Stimulated activated CD4-positive, alpha-beta T cell treated with anti-CD3 and anti-CD28 coated beads, Interleukin-4, amount 100 ng/mL, for 24 hours (primary cell): ENCODE results near the gene CBFA2T3.

ENCODE experiments used
- DNase-seq: peaks from one replicate; pipeline ENCODE4 v3.0.0-alpha.2; 2020

Gene CBFA2T3

GRCh38 chr16:88974080-88974915 is 2.7 kb downstream of the CBFA2T3 start:
- DNase-seq: no peak

- DNase-seq: no peak
Observed at GRCh38 chr16:88973415-88974050, 3.5 kb downstream of the CBFA2T3 start.

DNA sequence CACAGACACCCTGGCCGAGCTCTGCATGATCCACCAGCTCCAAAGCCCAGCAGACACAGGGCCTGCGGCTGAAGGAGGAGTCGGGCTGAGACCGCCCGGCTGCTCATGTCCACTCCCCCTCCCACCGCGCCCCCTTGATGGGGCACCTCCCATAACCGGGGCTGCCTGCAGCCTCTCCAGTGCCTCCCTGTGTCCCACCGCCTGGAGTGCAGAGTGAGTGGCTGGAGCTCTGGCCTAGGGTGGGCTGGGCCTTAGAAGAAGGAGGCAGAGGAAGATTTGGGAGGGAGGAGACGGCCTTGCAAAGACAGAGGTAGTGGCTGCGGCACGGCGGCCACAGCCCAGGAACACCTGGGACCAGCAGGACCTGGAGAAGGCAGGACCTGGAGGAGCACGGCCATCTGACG is 4.0 kb downstream of the CBFA2T3 start:
- DNase-seq: no peak

DNA sequence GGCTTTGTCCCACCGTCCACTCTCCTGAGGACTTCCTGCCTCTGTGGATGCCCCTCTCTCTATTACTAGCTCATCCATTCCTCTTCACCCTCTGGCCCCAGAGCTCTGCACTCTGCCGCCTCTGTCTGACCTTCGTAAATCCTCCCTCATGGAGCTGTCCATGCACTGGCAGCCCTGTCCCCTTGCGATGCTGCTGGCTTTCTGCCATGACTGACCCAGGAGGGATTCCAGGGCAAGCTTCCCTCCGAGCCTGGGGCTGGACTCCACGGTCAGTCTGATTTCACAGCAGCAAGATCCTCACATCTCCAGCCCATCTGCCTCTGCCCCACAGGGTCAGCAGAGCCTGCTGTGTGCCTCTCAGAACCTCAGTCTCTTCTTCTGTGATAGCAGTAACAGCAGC is 4.7 kb downstream of the CBFA2T3 start:
- DNase-seq: no peak

GRCh38 chr16:88971371-88972097 is 5.5 kb downstream of the CBFA2T3 start:
- DNase-seq: no peak

GRCh38 chr16:88970539-88971065 is 6.4 kb downstream of the CBFA2T3 start:
- DNase-seq: no peak

DNA sequence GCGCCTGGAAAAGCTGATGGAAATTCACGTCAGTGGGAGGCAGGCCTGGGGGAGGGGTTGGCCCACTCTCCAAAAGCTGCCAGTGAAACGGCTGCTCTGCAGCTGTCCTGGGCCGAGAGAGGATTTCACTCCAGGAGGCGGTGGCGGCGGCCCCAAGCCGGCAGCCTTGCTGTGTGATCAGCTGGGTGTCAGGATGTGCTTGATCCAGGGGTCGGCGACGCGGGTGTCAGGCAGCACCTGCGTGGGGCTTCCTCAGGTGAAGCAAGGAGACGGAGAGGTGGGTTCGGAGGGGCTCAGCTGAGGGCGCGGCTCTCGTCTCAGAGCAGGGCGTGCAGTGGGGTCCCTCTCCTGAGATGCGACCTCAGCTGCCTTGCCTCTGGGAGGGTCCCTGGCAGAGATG is 7.0 kb downstream of the CBFA2T3 start:
- no peak for DNase-seq

DNA sequence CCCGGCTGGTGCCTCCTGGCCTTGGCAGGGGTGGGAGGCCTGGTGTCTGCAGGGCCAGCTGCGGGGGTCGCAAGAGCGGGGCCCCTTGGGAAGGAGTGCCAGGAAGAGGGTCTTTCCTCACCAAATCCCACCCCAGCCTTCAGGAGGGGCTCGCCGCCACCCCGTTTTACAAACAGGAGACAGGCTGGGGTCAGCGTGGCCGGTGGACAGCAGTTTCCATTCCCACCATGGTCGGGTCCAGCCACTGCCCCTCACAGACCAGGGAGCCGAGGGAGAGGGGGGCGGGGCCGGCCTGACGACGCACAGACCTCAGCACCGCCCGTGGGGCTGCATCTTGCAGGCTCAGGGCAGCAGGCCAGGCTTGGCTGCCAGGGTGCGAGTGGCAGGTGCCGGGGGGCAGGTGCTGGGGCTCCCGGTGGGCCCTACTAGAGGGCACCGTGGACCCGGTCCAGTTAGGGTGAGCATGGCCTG is 7.6 kb downstream of the CBFA2T3 start:
- DNase-seq: no peak

DNA sequence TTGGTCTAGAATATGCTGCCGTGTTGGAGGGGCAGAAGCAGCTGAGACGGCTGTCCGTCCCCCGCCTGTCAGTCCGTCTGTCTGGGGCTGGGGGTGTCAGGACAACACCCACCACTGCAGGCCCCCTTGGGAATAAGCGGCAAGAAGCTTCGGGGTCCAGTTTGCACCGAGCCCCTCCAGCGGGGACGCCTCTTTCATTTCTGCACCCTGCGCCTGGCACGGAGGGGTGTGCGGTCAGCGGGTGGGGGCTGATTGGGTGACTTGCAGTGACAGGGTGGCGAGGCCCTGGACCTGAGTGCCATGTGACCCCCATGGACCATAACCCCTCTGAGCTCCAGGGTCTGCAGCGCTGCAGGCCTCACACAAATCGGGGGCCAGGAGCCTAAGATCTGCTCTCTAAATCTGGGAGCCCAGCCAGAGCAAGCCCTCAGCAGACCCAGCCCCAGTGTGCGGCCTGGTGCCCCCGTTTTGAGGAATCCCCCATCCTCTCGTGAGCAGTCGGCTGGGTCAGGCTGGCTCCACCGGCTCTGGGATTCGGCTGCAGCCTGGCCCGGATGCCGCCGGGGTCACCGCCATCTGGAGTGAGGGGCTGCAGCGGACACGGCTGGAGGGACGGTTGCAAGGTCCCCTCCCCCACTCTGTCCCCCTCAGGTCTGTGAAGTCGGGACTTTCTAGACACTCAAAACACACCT is 8.3 kb downstream of the CBFA2T3 start:
- DNase-seq: no peak

DNA sequence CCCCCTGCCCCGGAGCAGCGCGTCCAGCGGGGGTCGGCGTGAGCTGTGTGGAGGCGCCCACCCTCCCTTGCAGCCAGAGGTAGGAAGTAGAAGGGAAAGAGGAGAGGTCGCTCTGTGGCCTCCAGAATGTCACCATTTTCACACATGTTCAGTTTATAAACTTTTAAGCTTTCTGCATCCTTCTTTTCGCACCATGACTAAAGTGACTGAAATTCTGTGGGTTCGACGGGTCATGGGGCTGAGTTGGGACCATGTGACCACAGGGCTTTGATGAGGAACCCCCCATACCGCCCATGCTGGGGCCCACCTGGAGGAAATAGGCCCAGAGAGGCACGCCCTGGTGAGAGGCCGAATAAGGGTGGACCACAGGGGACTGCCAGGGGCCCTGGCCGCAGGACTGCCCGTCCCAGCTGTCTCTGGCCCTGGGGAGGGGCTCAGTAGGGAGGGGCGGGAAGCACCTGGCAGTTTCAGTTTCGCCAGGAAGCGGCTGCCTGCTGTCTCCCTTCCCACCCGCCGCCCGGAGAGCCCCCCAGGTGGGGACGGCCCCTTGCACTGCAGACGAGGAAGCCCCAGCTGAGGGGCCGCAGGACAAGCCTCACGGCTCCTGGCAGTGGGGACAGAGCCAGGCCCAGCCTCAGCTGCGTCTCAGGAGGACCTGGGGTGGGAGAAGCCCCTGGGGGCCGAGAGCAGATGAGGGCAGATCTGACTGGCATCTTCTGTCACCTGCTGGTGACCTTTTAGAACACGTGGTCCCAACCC is 9.0 kb downstream of the CBFA2T3 start:
- no peak for DNase-seq

DNA sequence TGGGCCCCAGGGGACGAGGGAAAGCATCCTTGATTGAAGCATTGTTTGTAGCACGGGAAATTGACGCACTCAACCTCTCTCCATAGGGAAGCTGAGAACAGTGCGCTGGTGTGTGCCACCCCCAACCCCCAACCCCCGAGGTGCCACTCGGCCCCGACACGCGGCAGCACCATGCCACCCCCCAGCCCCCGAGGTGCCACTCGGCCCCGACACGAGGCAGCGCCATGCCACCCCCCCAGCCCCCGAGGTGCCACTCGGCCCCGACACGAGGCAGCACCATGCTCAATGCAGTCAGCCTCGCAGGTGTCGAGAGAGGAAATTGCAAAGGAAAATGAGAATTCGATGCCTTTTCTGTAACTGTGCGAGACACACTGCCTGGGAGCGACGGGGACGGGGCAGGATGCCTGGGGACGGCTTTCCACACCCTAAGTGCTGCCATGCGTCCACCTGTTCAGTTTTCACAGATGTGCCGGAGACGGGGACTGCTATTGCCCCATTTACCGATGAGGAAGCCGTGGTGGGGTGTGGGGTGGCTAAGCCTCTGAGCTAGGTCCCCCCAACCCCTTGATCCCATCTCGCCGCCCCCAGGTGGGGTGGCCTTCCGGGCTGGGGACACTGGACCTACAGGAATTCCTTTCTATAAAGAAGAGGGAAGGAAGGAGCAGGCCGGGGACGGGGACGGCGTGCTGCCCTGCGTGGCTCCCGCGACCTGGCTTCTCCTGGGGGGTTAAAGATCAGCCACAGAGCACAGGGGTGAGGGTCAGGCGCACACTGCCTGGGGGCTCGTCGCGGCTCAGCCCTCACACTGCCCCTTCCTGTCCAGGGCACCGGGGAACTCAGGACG is 9.8 kb downstream of the CBFA2T3 start:
- DNase-seq: no peak

DNA sequence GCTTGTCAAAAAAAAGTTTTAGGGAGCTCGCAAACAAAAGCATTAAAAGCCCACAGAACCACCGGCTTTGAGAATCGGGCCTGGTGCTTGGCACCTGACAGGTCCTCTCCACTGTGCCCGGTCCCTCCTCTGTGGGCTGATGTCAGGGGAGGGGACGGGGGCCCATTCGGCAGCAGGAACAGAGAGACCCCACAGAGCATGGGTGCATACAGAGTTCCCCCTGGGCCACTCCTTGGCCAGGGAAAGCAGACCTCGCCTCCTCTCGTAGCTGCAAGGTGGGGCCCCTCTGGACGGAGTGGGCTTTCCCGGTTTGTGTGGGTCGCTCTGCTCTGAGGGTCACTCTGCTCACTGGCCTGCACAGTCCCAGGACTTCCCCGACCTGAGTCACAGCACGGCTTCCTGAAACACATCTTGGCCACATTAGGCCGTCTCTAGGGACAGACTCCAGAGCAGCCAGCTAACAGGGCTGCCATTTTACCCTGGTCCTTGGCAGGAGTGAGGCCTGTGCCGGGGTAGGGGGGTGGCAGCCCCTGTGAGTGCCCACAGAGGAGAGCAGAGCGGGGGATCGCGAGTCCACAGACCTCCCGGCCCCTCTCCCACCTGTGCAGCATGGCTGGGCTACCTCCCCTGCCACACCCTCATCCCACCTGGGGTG is 11.1 kb downstream of the CBFA2T3 start:
- DNase-seq: no peak

DNA sequence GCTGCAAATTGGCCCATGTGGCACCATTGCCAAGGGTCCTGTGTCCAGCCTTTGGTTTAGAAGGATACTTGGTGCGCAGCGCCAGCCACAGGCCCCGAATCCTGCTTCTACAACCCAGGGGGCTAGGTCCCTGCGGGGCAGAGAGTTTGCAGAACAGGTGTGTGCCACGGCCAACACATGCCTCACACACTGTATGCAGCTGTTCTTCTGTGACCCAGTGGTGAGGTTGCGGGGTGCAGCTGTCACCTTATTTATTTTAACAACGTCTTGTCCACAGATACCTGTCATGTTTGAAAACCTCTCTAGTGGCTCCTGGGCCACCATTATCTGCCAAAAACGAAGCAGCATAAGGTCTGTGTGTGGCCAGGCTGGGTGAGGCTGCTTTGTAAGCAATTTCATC is 11.6 kb downstream of the CBFA2T3 start:
- DNase-seq: no peak

DNA sequence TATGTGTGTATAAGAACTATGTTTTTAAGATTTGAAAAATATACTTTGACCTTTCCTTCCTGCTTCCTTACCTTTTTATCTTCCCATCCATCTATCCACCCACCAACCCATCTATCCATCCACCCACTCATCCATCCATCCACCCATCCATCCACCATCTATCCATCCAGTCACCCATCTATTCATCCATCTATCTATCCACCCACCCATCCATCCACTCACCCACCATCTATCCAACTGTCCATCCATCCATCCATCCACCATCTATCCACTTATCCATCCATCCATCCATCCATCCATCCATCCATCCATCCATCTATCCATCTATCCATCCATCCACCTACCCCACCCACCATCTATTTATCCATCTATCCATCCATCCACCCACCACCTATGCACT is 12.4 kb downstream of the CBFA2T3 start:
- no peak for DNase-seq

GRCh38 chr16:88963583-88963982 is 13.4 kb downstream of the CBFA2T3 start:
- no peak for DNase-seq

DNA sequence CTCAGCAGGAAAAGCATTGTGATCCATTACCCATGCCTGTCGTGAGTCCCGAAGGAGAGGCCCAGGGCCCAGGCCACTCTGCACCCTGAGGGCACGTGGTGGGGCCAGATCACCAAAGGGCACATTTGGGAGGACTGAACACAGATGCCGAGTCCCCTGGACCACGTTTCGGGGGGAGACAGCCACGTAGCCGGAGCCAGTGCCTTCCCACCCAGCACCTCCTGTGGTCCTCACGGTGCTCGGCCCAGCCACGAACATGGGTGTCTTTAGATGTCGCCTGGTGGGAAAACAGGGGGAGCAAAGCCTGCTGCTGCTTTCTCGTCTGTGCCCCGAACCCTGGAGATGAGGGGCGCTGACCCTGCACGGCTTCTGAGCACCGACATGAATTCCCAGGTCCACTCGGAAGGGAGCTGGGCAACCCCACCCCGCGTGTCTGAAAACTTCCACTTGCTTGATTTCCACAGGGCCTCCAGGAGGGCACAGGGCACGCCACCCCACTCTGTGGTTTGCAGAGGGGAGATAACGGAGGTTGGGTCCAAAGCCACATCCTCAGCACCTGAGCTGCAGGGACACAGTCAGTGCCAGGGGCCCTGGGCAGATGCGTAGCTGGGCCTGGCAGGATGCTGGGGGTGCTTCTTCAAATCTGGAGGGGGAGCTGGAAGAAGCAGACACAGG is 14.4 kb downstream of the CBFA2T3 start:
- no peak for DNase-seq

DNA sequence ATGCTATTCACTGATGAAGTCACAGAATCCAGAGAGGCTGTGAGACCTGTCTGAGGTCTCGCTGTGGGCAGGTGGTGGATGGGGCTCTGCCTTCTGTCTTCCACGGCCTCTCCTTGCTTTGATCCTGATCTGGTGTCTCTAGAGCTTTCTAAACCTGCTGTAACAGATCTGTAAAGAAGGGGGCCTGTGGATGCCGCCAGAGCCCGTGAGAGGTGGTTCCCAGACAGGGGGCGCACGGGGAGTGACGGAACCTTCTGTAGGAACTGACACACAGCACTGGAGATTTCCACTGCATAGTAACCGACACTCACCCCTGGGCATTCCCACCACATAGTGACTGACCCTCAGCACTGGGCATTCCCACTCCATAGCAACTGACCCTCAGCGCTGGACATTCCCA is 16.0 kb downstream of the CBFA2T3 start:
- DNase-seq: no peak

GRCh38 chr16:88960516-88960915 is 16.5 kb downstream of the CBFA2T3 start:
- no peak for DNase-seq

DNA sequence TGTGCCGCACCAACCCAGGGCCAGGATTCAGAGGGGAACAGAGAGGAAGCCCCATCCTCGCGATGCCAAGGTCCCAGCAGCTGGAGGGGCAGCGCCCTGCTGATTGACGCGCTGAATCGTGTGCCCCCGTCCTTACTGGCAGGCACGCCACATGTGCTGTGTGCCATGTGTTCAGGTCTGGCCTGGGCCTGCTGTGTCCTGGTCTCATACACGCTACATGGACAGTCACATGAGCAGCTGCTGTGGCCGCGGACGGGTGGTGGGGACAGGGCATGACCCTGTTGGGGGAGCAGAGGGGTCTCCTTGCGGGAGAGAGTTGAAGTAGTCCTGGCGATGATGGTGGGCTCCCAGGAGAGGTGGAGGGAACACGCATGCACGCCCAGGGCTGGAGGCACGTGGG is 18.0 kb downstream of the CBFA2T3 start:
- DNase-seq: no peak
